ENCODE data around the gene CDC73. TPM values are rescaled to one million over a fixed set of nuclear protein-coding genes. Genes with fewer than 3 reads are reported as not detected.

Gene CDC73
- total and polyA plus RNA-seq, 2 donors from 2014 or later, result 11.4 to 73.1 TPM

DNA sequence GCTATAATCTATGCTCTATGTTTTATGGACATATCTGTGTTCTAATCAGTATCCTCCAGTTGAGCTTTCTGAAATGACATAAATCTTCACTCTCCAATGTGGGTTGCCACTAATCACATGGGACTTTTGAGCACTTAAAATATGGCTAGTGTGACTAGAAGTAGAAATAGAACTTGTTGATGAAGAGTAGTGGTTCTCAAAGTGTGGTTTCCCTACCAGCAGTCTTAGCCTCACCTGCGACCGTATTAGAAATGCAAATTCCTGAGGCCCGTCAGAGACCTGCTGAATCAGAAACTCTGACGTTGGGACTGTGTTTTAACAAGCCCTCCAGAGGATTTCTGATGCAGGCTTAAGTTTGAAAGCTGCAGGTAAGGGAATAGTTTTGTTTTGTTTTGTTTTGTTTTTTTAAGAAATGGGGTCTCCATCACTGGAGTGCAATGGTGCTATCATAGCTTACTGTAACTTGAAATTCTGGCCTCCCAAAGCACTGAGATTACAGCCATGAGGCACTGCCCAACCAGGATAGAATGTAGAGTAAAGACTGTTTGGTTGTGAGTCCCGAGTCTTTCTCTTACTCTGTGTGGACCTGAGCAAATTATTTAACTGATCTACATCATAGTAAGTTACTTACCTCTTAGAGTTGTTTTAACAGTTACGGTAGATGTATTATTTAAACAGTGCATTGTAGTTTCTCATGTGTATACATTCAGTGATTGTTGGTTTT, 38.3 kb upstream of the CDC73 start:
- Histone ChIP-seq H3K36me3 (ENCODE audit: control insufficient read depth in 2 of 3, insufficient read depth in 3 of 3, low read length in 3 of 3) (peaks cover 9 to 23% (median 20%) of the 10 kb centered on the region in 3 donors), H3K9me3 (ENCODE audit: control insufficient read depth in 2 of 3, insufficient read depth in 1 of 3, low read length in 3 of 3) (no peaks in the 10 kb centered on the region), H3K27me3 (ENCODE audit: control insufficient read depth, insufficient read depth, low read length) (no peaks in the 10 kb centered on the region), H3K27ac (ENCODE audit: low read depth in 2 of 2, low read length in 2 of 2) (no peak overlapping the region), H3K4me3 (ENCODE audit: low read length in 3 of 3) (no peak overlapping the region), H3K4me1 (ENCODE audit: control insufficient read depth in 2 of 3, insufficient read depth in 2 of 3, low read depth in 1 of 3, low read length in 3 of 3) (no peaks in the 10 kb centered on the region), H3K9ac (ENCODE audit: low read length in 3 of 3) (no peak overlapping the region)
- no peak for DNase-seq
- TF ChIP-seq, protein P1, sequence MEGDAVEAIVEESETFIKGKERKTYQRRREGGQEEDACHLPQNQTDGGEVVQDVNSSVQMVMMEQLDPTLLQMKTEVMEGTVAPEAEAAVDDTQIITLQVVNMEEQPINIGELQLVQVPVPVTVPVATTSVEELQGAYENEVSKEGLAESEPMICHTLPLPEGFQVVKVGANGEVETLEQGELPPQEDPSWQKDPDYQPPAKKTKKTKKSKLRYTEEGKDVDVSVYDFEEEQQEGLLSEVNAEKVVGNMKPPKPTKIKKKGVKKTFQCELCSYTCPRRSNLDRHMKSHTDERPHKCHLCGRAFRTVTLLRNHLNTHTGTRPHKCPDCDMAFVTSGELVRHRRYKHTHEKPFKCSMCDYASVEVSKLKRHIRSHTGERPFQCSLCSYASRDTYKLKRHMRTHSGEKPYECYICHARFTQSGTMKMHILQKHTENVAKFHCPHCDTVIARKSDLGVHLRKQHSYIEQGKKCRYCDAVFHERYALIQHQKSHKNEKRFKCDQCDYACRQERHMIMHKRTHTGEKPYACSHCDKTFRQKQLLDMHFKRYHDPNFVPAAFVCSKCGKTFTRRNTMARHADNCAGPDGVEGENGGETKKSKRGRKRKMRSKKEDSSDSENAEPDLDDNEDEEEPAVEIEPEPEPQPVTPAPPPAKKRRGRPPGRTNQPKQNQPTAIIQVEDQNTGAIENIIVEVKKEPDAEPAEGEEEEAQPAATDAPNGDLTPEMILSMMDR (IDR thresholded peaks at IDR 0.05; ENCODE audit: borderline replicate concordance, extremely low read depth, insufficient read depth), result no peak
- no peak for FAIRE-seq
- intact Hi-C loops (cut with DNase I), result no loop called here

DNA sequence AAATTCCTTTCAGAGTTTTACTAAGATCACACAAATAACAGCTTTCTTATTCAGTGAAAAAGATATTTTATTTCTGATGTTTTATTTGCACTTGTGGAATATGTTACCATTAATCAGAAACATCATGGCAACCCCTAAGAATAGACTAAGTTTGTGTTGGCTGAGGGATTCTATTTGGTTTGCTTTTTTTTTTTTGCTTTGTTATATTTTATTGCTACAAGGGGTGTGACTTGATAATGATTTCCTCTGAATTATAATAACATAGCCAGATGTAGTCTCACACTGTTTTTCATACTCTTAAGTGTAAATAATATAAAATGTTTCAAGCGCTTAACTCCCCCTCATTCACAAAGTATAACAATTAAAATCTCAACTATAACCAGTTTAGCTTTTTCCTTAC, 36.6 kb upstream of the CDC73 start:
- H3K4me1 ChIP-seq (ENCODE audit: control insufficient read depth in 2 of 3, insufficient read depth in 2 of 3, low read depth in 1 of 3, low read length in 3 of 3), result no peaks in the 10 kb centered on the region
- H3K27ac ChIP-seq (ENCODE audit: low read depth in 2 of 2, low read length in 2 of 2), result no peak overlapping the region
- H3K27me3 ChIP-seq (ENCODE audit: control insufficient read depth, insufficient read depth, low read length), result no peaks in the 10 kb centered on the region
- no peak overlapping the region for H3K9ac ChIP-seq (ENCODE audit: low read length in 3 of 3)
- H3K36me3 ChIP-seq (ENCODE audit: control insufficient read depth in 2 of 3, insufficient read depth in 3 of 3, low read length in 3 of 3), result peaks cover 6 to 23% (median 18%) of the 10 kb centered on the region in 3 donors
- DNase-seq (no peak), FAIRE-seq (no peak)
- H3K4me3 ChIP-seq (ENCODE audit: low read length in 3 of 3), result no peak overlapping the region
- H3K9me3 ChIP-seq (ENCODE audit: control insufficient read depth in 2 of 3, insufficient read depth in 1 of 3, low read length in 3 of 3), result no peaks in the 10 kb centered on the region
- intact Hi-C loops (cut with DNase I), result no loop called here
- TF ChIP-seq, protein P1 (IDR thresholded peaks at IDR 0.05; ENCODE audit: borderline replicate concordance, extremely low read depth, insufficient read depth), result no peak

DNA sequence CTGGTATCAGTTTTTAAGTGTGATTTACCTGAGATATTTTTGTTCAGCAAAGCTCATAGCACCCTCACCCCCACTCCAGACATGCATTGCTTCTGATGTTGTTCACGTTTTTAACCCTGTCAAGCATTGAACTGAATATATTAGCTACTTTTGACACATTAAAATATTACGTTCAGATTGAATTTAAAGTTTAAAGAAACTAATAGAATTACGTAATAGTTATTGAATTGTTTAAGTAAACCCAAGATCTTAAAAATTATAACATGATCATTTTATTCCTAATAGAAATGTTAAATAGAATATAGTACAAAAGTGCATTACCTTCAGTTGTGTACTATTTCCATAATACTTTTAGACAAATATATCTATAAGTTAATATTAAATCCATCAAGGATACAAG, 35.5 kb upstream of the CDC73 start:
- TF ChIP-seq, protein P1 (IDR thresholded peaks at IDR 0.05; ENCODE audit: borderline replicate concordance, extremely low read depth, insufficient read depth), result no peak
- H3K9ac ChIP-seq (ENCODE audit: low read length in 3 of 3), result no peak overlapping the region
- no peak for DNase-seq
- H3K4me1 ChIP-seq (ENCODE audit: control insufficient read depth in 2 of 3, insufficient read depth in 2 of 3, low read depth in 1 of 3, low read length in 3 of 3), result no peaks in the 10 kb centered on the region
- H3K9me3 ChIP-seq (ENCODE audit: control insufficient read depth in 2 of 3, insufficient read depth in 1 of 3, low read length in 3 of 3), result no peaks in the 10 kb centered on the region
- intact Hi-C loops (cut with DNase I), result no loop called here
- no peak overlapping the region for H3K4me3 ChIP-seq (ENCODE audit: low read length in 3 of 3)
- H3K36me3 ChIP-seq (ENCODE audit: control insufficient read depth in 2 of 3, insufficient read depth in 3 of 3, low read length in 3 of 3), result peaks cover 6 to 23% (median 18%) of the 10 kb centered on the region in 3 donors
- peak; percentile 53 for FAIRE-seq
- no peak overlapping the region for H3K27ac ChIP-seq (ENCODE audit: low read depth in 2 of 2, low read length in 2 of 2)
- no peaks in the 10 kb centered on the region for H3K27me3 ChIP-seq (ENCODE audit: control insufficient read depth, insufficient read depth, low read length)
